H1 (cell line): ENCODE data around the gene RABGGTA. TPM values are rescaled to one million over a fixed set of nuclear protein-coding genes. Genes with fewer than 3 reads are reported as not detected.

ENCODE experiments used
- CTCF ChIA-PET: fragments of 300-600 bp; sonication (Branson Sonifier 250); formaldehyde crosslinking; loops from one replicate; lab custom pipeline; 2021; ENCODE audit not compliant: partially characterized antibody; lab: Charles Lee
- POLR2A ChIA-PET: fragments of 300-600 bp; sonication (Branson Sonifier 250); formaldehyde crosslinking; loops from one replicate; lab custom pipeline; 2021; ENCODE audit warnings: inconsistent platforms; ENCODE audit not compliant: partially characterized antibody; lab: Charles Lee
- DNase-seq, 2 experiments: peaks; one replicate each; pipeline versions ENCODE4 v3.0.0 to v3.0.0-alpha.2; 2010 to 2022; ENCODE audit warnings: low spot score in 2 of 2, low read depth in 1 of 2, mixed read lengths in 1 of 2
- FAIRE-seq: peaks from 2 replicates; lab custom pipeline; 2011; peaks lifted over from hg19 to GRCh38; lab: Jason Lieb, UNC
- H2AFZ ChIP-seq: 2 replicates; pipeline ENCODE4 v1.8.1; 2012; ENCODE audit warnings: low read length, inconsistent platforms
- H2AK5ac ChIP-seq: 2 replicates; pipeline ENCODE4 v1.6.1; 2013; ENCODE audit warnings: low read depth, low read length
- H2BK120ac ChIP-seq: replicated peaks from 2 replicates; pipeline ENCODE3; 2013; ENCODE audit warnings: low read depth, low read length, inconsistent platforms
- H2BK12ac ChIP-seq: 2 replicates; pipeline ENCODE4 v1.6.1; 2013; ENCODE audit warnings: low read depth, low read length
- H2BK15ac ChIP-seq: 2 replicates; pipeline ENCODE4 v1.6.1; 2013; ENCODE audit warnings: low read length
- H2BK20ac ChIP-seq: 2 replicates; pipeline ENCODE4 v1.6.1; 2013; ENCODE audit warnings: low read length
- H2BK5ac ChIP-seq: 2 replicates; pipeline ENCODE4 v1.6.1; 2013; ENCODE audit warnings: low read depth, low read length
- H3K14ac ChIP-seq: 2 replicates; pipeline ENCODE4 v1.6.1; 2013; ENCODE audit warnings: inconsistent platforms; ENCODE audit not compliant: insufficient read length
- H3K18ac ChIP-seq: 2 replicates; pipeline ENCODE4 v1.6.1; 2013; ENCODE audit warnings: low read length; ENCODE audit errors: extremely low read depth
- H3K23ac ChIP-seq: 2 replicates; pipeline ENCODE4 v1.6.1; 2013; ENCODE audit warnings: inconsistent platforms; ENCODE audit not compliant: insufficient read length
- H3K23me2 ChIP-seq: 2 replicates; pipeline ENCODE4 v1.6.1; 2013; ENCODE audit warnings: low read depth, low read length
- H3K27ac ChIP-seq: 2 replicates; pipeline ENCODE4 v1.6.1; 2011; ENCODE audit warnings: low read depth, low read length, inconsistent platforms
- H3K27me3 ChIP-seq, 4 experiments: replicated peaks in 1 of 4; 1 replicate in 1 of 4; 2 replicates in 3 of 4; pipeline versions ENCODE4 v1.6.1 to v1.8.1; 2011 to 2013; ENCODE audit warnings: low read length in 3 of 4, mild to moderate bottlenecking in 3 of 4, inconsistent platforms in 2 of 4, mixed read lengths in 2 of 4, moderate library complexity in 1 of 4; ENCODE audit not compliant: control insufficient read depth in 3 of 4, insufficient read depth in 3 of 4; ENCODE audit errors: extremely low read depth in 1 of 4
- H3K36me3 ChIP-seq, 4 experiments: 2 replicates each; pipeline versions ENCODE4 v1.6.1 to v1.8.1; 2011 to 2013; ENCODE audit warnings: mild to moderate bottlenecking in 4 of 4, low read length in 3 of 4, moderate library complexity in 2 of 4, control low read depth in 1 of 4, inconsistent platforms in 1 of 4; ENCODE audit not compliant: insufficient read depth in 4 of 4, control insufficient read depth in 2 of 4
- H3K4ac ChIP-seq: replicated peaks from 2 replicates; pipeline ENCODE3; 2013; ENCODE audit warnings: low read length, low read depth, mixed read lengths, inconsistent platforms; ENCODE audit not compliant: insufficient read length
- H3K4me1 ChIP-seq, 4 experiments: replicated peaks in 1 of 4; 1 replicate in 1 of 4; 2 replicates in 3 of 4; pipeline versions ENCODE4 v1.6.1 to v1.8.1; 2011 to 2013; ENCODE audit warnings: low read length in 3 of 4, inconsistent platforms in 2 of 4, mixed read lengths in 1 of 4; ENCODE audit not compliant: insufficient read depth in 4 of 4, control insufficient read depth in 3 of 4
- H3K4me2 ChIP-seq, 2 experiments: 2 replicates each; pipeline versions ENCODE4 v1.6.1 to v1.8.1; 2011 to 2013; ENCODE audit warnings: low read depth in 2 of 2, low read length in 2 of 2, control low read depth in 1 of 2, inconsistent platforms in 1 of 2, mild to moderate bottlenecking in 1 of 2; ENCODE audit not compliant: insufficient read depth in 1 of 2
- H3K4me3 ChIP-seq, 4 experiments: fragments of 200-600, 300-600 bp in 1 of 4; sonication (generic), shearing (Covaris generic), sonication (Bioruptor Twin) in 1 of 4; 2 replicates each; pipeline versions ENCODE4 v1.5.1 to v1.8.1; 2011 to 2016; ENCODE audit warnings: low read length in 4 of 4, low read depth in 3 of 4, control low read depth in 2 of 4, inconsistent platforms in 2 of 4, mild to moderate bottlenecking in 2 of 4, mixed read lengths in 1 of 4, moderate library complexity in 1 of 4; ENCODE audit not compliant: insufficient read depth in 2 of 4; ENCODE audit errors: extremely low read depth in 1 of 4
- H3K56ac ChIP-seq: replicated peaks from 2 replicates; pipeline ENCODE3; 2013; ENCODE audit warnings: low read depth, mild to moderate bottlenecking, mixed read lengths, low read length, inconsistent platforms; ENCODE audit not compliant: insufficient read length
- H3K79me1 ChIP-seq: 2 replicates; pipeline ENCODE4 v1.6.1; 2013; ENCODE audit warnings: low read depth, low read length, control low read depth
- H3K79me2 ChIP-seq, 2 experiments: 2 replicates each; pipeline versions ENCODE4 v1.6.1 to v1.8.1; 2012 to 2013; ENCODE audit warnings: low read length in 2 of 2, mild to moderate bottlenecking in 2 of 2, inconsistent platforms in 1 of 2; ENCODE audit not compliant: insufficient read depth in 2 of 2, control insufficient read depth in 1 of 2
- H3K9ac ChIP-seq, 4 experiments: replicated peaks in 1 of 4; 1 replicate in 1 of 4; 2 replicates in 3 of 4; pipeline versions ENCODE4 v1.6.1 to v1.8.1; 2011 to 2013; ENCODE audit warnings: low read depth in 3 of 4, low read length in 3 of 4, control low read depth in 2 of 4, mild to moderate bottlenecking in 2 of 4, moderate library complexity in 2 of 4, inconsistent platforms in 1 of 4; ENCODE audit errors: extremely low read depth in 1 of 4
- H3K9me3 ChIP-seq, 2 experiments: 2 replicates each; pipeline versions ENCODE4 v1.6.1 to v1.8.1; 2012 to 2013; ENCODE audit warnings: mild to moderate bottlenecking in 2 of 2, moderate library complexity in 2 of 2, control low read depth in 1 of 2, inconsistent platforms in 1 of 2, low read depth in 1 of 2, low read length in 1 of 2, mixed read lengths in 1 of 2; ENCODE audit not compliant: insufficient read depth in 2 of 2
- H4K20me1 ChIP-seq, 2 experiments: replicated peaks in 1 of 2; 2 replicates each; pipeline versions ENCODE3 to v1.8.1; 2011 to 2013; ENCODE audit warnings: inconsistent platforms in 2 of 2, low read length in 2 of 2, mild to moderate bottlenecking in 1 of 2; ENCODE audit not compliant: insufficient read depth in 2 of 2, control insufficient read depth in 1 of 2
- H4K5ac ChIP-seq: 2 replicates; pipeline ENCODE4 v1.6.1; 2013; ENCODE audit warnings: low read length, low read depth, mixed read lengths, inconsistent platforms; ENCODE audit not compliant: insufficient read length
- H4K8ac ChIP-seq: 2 replicates; pipeline ENCODE4 v1.8.0; 2013; ENCODE audit warnings: mild to moderate bottlenecking, moderate library complexity, low read length, inconsistent platforms; ENCODE audit not compliant: insufficient read depth; ENCODE audit errors: extremely low read depth
- H4K91ac ChIP-seq: replicated peaks from 2 replicates; pipeline ENCODE3; 2013; ENCODE audit warnings: low read length, mixed read lengths, inconsistent platforms; ENCODE audit not compliant: insufficient read length
- GTF2F1 ChIP-seq: IDR thresholded peaks from 2 replicates; pipeline ENCODE4 v1.6.1; 2012; ENCODE audit warnings: low read depth, low read length, improper control_type of control experiment, borderline replicate concordance
- KDM1A ChIP-seq: fragments of 200-600, 300-600 bp; sonication (generic); IDR thresholded peaks from 2 replicates; pipeline ENCODE4 v1.7.1; 2016; ENCODE audit warnings: mild to moderate bottlenecking, low read length, borderline replicate concordance
- PHF8 ChIP-seq: fragments of 200-600 bp; sonication (generic); conservative IDR thresholded peaks from 2 replicates; pipeline ENCODE4 v1.7.1; 2012; ENCODE audit warnings: low read depth, mild to moderate bottlenecking, inconsistent platforms, low read length, moderate library complexity
- RAD21 ChIP-seq, 2 experiments: IDR thresholded peaks in 1 of 2; conservative IDR thresholded peaks in 1 of 2; 2 replicates each; pipeline ENCODE4 v1.6.1; 2011; ENCODE audit warnings: low read depth in 2 of 2, low read length in 2 of 2, improper control_type of control experiment in 1 of 2, inconsistent platforms in 1 of 2, mild to moderate bottlenecking in 1 of 2, moderate library complexity in 1 of 2
- SP2 ChIP-seq: IDR thresholded peaks from 2 replicates; pipeline ENCODE4 v1.6.1; 2012; ENCODE audit warnings: mild to moderate bottlenecking, low read length, inconsistent platforms
- SUZ12 ChIP-seq: fragments of 200-600 bp; sonication (generic); IDR thresholded peaks from 2 replicates; pipeline ENCODE4 v1.6.1; 2012; ENCODE audit warnings: mild to moderate bottlenecking, inconsistent platforms, low read length, moderate library complexity, mixed read lengths
- TAF1 ChIP-seq: IDR thresholded peaks from 2 replicates; pipeline ENCODE4 v1.6.1; 2011; ENCODE audit warnings: mild to moderate bottlenecking, low read depth, low read length
- YY1 ChIP-seq: IDR thresholded peaks from 2 replicates; pipeline ENCODE4 v1.6.1; 2011; ENCODE audit warnings: low read depth, mild to moderate bottlenecking, low read length
- WGBS, 2 experiments: shearing (Covaris generic) in 1 of 2; methylation state at CpG; one replicate each; pipeline versions ENCODE4 v1.1.6 to v1.1.7; 2013 to 2015; ENCODE audit warnings: low lambda C conversion rate in 2 of 2, mixed read lengths in 2 of 2, inconsistent platforms in 1 of 2, low coverage in 1 of 2, missing lambda C conversion rate in 1 of 2; ENCODE audit not compliant: insufficient replicate concordance in 2 of 2, insufficient coverage in 1 of 2, insufficient read length in 1 of 2; ENCODE audit errors: extremely low coverage in 1 of 2, missing lambda C conversion rate in 1 of 2; 5-methylcytosine and 5-hydroxymethylcytosine counted together
- polyA plus RNA-seq, 7 experiments: library from polyadenylated mRNA; depleted of rRNA in 3 of 7; stranded (reverse) in 5 of 7; unstranded in 2 of 7; fragments of >200 nt in 5 of 7; fragments of 200-250 nt in 2 of 7; gene quantifications; 1 replicate in 5 of 7; 2 replicates in 1 of 7; 4 replicates in 1 of 7; pipeline versions ENCODE4 v1.2.1 to v1.2.3, GENCODE V29; 2011 to 2013; ENCODE audit warnings: missing spikeins in 2 of 7, mixed read lengths in 2 of 7
- total RNA-seq: library from RNA; stranded (reverse); fragmentation: NEBNext Ultra II Directional; extraction: Animal tissue kit (Norgen Biotek cat#: 25700); gene quantifications from 2 replicates; pipeline ENCODE4 v1.2.1, GENCODE V29; 2021
- TF ChIP-seq, protein P1 (sequence below): IDR thresholded peaks from 2 replicates; pipeline ENCODE4 v1.6.1; 2012; ENCODE audit warnings: inconsistent platforms

RABGGTA gene
- total and polyA plus RNA-seq, 2 of the 8 experiments (the other 6 are each of a cell fraction or from before 2014, with no cell fraction given): 16.0 to 49.8 TPM

DNA sequence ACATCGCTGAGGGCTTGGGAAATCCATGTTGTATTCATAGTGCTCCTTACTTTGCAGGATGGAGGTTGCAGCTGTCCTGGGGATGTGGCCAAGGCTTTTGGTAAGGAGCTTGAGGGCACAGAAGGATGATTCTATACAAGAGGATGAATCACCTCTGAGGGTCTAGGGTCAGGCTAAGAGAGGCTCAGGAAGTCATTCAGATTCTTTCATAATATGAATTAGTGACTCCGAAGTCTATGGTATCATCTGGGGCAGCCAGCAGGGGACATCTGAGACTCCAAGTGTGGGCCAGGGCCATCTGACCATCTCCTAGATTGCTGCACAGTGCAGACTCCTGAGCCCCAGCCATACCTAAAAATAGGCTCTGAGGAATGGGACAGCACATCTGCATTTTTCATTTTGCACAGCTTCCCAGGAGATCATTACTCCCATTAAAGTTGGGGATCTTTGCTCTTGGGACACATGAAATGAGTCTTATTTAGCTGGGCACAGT lies 33.9 kb downstream of the RABGGTA start:
- Histone ChIP-seq H2AFZ (no peak overlapping the region), H3K14ac (no peak overlapping the region), H4K20me1 (peaks cover 3 to 16% of the 10 kb centered on the region in 2 experiments), H3K79me1 (no peaks in the 10 kb centered on the region; the same call in none of the 2 replicates), H4K5ac (no peak overlapping the region), H2BK12ac (no peak overlapping the region), H3K4me2 (no peak overlapping the region), H2BK5ac (no peak overlapping the region), H2BK120ac (no peak overlapping the region), H3K56ac (no peak overlapping the region), H3K23ac (no peak overlapping the region), H4K8ac (no peak overlapping the region), H3K79me2 (peaks cover 0 to 14% of the 10 kb centered on the region in 2 experiments; a peak in 3 of 4 replicates), H3K23me2 (peaks cover 12% of the 10 kb centered on the region), H3K4me3 (no peak overlapping the region), H2BK15ac (no peak overlapping the region), H2AK5ac (no peak overlapping the region), H4K91ac (no peak overlapping the region), H3K4ac (no peak overlapping the region), H3K9me3 (no peaks in the 10 kb centered on the region), H3K18ac (no peak overlapping the region), H3K9ac (no peak overlapping the region), H3K27ac (no peak overlapping the region), H3K36me3 (peaks cover 19 to 58% (median 48%) of the 10 kb centered on the region in 4 experiments), H2BK20ac (no peak overlapping the region), H3K27me3 (no peaks in the 10 kb centered on the region; a peak in 1 of 7 replicates), H3K4me1 (peaks cover 0 to 11% (median 4%) of the 10 kb centered on the region in 4 experiments; a peak in 5 of 7 replicates)
- 88% methylated on average over 2 of the region's 2 CpGs; no CpG with 5 or more reads in 1 of the 2 experiments for WGBS, 2 experiments
- POLR2A ChIA-PET: interaction anchor here (0.8 to 5.1 kb wide), 10 partner anchors 9 to 108 kb away, joined by 3 to 19 read pairs (median 3); partner anchors contain the start of genes CHMP4A and MDP1
- FAIRE-seq: no peak
- TF ChIP-seq TAF1: no peak
- TF ChIP-seq SP2: no peak
- TF ChIP-seq SUZ12: no peak
- TF ChIP-seq KDM1A: no peak
- TF ChIP-seq, protein P1, sequence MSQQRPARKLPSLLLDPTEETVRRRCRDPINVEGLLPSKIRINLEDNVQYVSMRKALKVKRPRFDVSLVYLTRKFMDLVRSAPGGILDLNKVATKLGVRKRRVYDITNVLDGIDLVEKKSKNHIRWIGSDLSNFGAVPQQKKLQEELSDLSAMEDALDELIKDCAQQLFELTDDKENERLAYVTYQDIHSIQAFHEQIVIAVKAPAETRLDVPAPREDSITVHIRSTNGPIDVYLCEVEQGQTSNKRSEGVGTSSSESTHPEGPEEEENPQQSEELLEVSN: no peak
- TF ChIP-seq PHF8: no peak
- TF ChIP-seq YY1: no peak
- no peak for TF ChIP-seq GTF2F1
- TF ChIP-seq RAD21 (IDR thresholded peaks at IDR 0.05 in 1 of 2, conservative IDR thresholded peaks at IDR 0.05 in 1 of 2; ENCODE audit: low read depth in 2 of 2, low read length in 2 of 2): no peak
- no peak for DNase-seq
- CTCF ChIA-PET: interaction anchor here (1.1 to 2.5 kb wide), 6 partner anchors 14 to 100 kb away, joined by 5 to 10 read pairs (median 6); partner anchors contain the start of genes CIDEB and MDP1
